Measurements from ENCODE around the gene HVCN1. TPM values are rescaled to one million over a fixed set of nuclear protein-coding genes. Genes with fewer than 3 reads are reported as not detected.
"Not testable (repeated sequence)": the region's sequence is repeated elsewhere in the genome, so short reads cannot be mapped to it uniquely, and the experiment has no call there.

HVCN1 gene
- total RNA-seq, 1 donor from 2014 or later, result 14.5 TPM

- intact Hi-C loops (cut with micrococcal nuclease), result no loop called here
Measured at GRCh38 chr12:110668480-110669192, 20.3 kb downstream of the HVCN1 start.

- intact Hi-C loops (cut with micrococcal nuclease), result no loop called here
Measured at GRCh38 chr12:110667671-110668070, 21.2 kb downstream of the HVCN1 start.

DNA sequence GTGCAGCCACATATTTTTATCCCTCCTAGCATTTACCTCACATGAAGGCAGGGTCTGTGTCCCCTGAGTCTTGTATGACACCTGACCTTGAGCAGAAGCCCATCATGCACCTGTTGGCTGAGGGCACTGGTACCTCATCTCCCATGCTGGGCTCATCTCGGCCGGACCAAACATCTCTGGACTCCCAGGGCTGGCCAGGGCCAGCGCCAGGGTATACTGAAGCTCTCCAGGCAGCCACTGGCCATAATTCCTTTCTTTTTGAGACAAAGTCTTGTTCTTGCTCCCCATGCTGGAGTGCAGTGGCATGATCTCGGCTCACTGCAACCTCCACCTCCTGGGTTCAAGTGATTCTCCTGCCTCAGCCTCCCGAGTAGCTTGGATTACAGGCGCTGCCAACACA is 22.0 kb downstream of the HVCN1 start:
- intact Hi-C loops (cut with micrococcal nuclease), result no loop called here

DNA sequence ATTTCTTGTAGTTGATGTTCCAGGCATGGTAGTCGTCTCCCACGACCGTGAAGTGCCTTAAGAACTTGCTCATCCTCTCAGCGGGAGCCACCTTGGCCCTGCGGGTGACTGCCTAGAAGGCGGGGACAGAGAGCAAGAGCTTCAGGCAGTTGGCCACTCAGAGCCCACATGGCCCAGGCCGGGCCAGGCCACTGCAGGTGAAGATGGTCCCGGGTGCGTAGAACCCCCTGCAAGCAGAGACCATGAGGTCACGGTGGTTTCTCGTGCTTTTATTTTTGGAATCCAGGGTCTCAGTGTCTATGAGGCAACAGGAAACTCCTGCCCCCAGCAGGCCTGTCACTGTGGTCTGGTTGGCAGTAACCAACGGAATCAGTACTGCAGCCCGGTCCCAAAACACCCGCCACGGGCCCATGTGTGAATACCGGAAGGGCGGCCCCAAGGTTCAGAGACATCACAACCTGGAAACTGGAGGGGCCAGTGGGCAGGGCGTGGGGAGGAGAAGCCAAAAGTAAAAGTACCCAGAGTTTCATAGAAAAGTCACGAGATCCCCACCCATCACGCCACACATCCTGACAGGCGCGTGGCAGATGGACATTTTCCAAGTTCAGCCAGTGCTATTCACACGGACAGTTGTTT is 27.5 kb downstream of the HVCN1 start:
- intact Hi-C loops (cut with micrococcal nuclease), result no loop called here

DNA sequence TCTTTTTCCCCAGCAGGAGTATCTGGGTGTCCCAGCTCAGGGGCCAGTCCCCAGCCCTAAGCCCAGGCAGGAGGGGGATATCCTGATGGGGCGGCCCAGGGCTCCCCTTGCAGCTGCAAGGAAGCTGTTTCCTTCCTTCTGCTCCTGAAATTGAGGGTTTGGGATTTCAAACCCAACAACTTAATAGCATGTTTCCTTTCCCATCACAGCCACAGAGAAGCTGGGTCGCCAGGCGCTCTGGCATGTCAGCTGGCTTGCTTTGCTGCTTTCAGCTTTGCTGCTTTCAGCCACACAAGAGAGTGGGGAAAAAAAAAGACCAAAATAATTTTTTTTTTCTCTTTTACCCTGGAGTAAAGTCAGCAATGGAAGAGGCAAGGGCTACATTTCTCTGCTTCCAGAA is 30.0 kb downstream of the HVCN1 start:
- intact Hi-C loops (cut with micrococcal nuclease), result no loop called here

- intact Hi-C loops (cut with micrococcal nuclease), result no loop called here
Measured at GRCh38 chr12:110658242-110658641, 30.7 kb downstream of the HVCN1 start.

DNA sequence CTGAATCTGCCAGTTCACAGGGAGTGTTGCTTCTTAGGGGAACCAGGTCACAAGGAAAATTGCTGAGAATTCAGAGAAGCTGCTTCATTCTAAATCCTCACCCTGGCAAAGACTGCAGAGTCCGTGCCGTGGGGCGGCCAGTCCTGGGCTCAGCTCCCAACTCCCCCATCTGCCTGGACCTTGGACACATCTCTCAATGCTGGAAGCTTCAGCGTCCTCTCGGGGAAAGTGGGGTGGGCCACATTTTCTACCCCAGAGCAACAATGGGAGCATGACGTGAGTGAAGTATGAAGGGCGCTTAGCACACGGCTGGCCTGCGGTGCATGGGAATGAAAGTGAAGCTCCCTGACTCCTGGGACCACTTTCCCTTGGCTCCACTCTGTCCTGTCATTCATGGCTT is 31.2 kb downstream of the HVCN1 start:
- intact Hi-C loops (cut with micrococcal nuclease), result no loop called here

DNA sequence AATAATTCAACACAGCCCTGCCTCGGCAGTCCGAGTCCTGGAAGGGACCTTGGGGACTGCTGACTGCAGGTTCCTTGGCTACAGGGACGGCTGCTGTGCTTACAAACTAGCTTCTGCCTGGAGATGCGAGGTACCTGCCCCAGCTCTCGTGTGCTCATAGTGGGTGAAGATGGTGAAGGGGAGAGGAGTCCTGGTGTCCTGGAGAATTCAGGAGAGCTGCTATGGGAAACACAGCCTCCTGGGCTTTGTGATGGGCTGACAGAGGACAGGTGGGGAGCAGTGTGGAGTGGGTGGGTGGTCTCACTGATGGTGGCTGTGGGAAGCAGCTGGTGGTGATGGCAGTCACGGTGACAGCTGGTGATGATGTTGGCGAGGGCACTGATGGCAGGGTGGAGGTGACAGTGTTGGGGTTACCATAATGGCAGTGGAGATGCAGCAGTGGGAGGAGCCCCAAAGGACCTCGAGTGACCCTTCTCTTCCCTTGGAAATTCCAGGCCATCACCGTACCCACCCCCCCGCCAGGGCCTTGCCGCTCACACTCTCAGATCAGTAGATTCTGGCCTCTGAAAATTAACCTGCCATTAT is 32.8 kb downstream of the HVCN1 start:
- intact Hi-C loops (cut with micrococcal nuclease), result no loop called here

DNA sequence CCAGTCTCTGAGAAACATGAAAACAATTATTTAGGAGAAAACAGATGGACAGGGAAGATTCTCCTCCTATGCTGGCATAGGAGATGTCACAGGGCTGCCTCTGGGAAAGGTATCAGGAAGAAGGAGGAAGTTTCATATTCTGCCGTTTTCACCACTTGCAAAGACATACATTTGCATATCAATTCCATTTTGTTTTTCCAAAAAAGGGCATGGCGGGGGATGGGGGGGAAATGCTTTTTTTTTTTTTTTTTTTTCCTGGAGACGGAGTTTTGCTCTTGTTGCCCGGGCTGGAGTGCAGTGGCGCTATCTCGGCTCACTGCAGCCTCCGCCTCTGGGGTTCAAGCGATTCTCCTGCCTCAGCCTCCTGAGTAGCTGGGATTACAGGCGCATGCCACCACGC is 34.7 kb downstream of the HVCN1 start:
- intact Hi-C loops (cut with micrococcal nuclease), result not testable (repeated sequence)

- intact Hi-C loops (cut with micrococcal nuclease), result no loop called here
Measured at GRCh38 chr12:110649341-110649847, 39.5 kb downstream of the HVCN1 start.

GRCh38 chr12:110647631-110648040 is 41.3 kb downstream of the HVCN1 start:
- intact Hi-C loops (cut with micrococcal nuclease), result no loop called here

- intact Hi-C loops (cut with micrococcal nuclease), result no loop called here
Measured at GRCh38 chr12:110641521-110641920, 47.4 kb downstream of the HVCN1 start.

DNA sequence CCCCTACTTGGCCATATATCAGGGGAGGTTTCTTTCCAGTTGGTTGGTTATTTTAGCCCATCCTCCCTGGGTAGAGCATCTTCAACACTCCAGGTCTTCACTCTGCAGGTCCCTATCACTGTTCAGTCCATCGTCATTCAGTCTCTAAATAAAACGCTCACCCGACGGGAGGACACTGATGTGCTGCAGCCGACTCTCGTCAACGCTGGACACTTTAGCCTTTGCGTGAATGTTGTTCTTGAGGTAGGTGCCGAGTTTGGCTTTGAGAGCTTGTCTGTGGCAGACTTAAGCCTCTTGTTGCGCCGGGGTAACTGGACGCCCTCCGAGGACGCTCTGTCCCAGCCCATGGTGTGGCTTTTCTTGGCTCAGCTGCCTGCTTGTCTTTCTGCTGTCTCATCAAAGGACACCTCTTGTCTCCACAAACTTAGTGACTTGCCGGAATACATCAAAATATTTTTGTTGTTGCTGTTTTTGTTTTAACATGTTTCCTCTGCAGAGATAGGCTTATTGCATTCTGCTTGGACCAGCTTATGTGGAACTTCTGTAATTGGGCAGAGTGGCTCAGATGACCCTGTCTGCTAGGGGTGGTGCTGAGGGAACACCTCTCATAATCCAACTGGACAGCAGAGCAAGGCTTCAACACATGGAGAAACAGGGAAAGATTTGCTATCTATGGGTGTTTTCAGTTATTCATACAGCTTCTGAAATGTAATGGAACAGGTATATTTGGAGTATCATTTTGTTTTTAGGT is 48.5 kb downstream of the HVCN1 start:
- intact Hi-C loops (cut with micrococcal nuclease), result no loop called here

- intact Hi-C loops (cut with micrococcal nuclease), result no loop called here
Measured at GRCh38 chr12:110639336-110640141, 49.4 kb downstream of the HVCN1 start.

GRCh38 chr12:110638796-110639195 is 50.1 kb downstream of the HVCN1 start:
- intact Hi-C loops (cut with micrococcal nuclease), result no loop called here

- intact Hi-C loops (cut with micrococcal nuclease), result no loop called here
Measured at GRCh38 chr12:110637869-110638441, 51.0 kb downstream of the HVCN1 start.

DNA sequence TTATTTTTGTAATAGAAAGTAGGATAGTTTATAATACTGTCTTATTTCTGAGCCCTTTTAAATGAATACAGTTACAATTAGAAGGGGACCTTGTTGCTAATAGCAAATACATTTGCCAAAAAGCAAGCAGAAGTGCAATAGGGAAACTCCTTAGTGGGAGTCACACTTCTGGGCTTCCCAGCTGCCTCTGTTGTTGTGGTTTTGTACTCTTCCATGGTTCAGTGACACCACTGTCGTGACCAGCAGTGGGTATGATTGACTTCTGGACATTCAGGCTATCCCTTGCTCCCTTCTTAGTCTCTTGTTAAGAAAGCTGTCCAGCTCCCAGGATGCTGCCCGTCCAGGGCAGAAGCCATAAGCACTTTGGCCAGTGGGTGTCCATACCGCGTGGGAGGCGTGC is 52.4 kb downstream of the HVCN1 start:
- intact Hi-C loops (cut with micrococcal nuclease), result no loop called here

DNA sequence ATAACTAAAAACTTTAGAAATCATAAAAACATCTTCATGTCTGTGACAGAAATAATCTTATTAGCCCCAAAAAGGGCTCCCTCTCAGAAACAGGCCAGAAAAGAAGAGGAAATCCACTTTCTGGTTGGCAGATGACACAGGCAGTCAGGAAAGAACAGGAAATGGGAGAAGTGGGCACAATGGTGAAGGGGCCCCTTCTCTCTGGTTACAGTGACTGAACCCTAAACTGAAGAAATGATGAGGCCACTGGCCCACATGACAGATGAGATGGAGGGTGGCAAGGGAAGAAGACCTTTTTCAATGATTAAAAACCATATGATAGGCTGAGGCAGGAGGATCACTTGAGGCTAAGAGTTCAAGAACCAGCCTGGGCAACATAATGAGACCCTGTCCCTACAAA is 53.9 kb downstream of the HVCN1 start:
- intact Hi-C loops (cut with micrococcal nuclease), result no loop called here

DNA sequence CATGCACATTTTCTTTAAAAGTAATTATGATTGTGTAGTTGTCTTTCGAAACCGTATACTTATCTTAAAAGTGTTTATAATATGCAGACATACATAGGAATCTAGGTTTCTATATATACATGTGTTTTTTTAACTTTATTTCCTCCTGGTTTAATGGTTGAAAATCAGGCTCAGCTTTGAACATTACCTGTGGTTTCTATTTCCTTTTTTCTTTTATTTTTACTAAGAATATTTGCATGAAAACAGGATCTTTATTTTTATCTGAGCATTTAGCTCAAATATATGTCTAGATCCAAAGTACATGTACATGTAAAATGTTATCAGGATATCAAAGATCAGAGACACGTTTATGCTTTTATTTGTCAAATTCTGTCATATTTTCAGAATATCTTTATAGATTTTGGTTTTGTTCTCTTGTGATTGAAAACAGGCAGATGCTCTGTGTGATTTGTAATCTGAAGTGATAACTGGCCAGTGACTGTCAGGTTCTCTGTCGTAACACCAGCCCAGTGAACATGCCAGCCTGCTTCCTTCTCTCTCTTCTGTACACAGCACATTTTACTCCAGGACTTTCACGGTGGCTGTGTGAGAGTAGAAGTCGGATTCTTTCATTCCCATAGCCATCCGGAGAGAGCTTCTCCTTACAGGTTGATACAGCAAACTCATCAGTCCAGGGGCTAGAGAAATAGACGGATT is 61.3 kb downstream of the HVCN1 start:
- intact Hi-C loops (cut with micrococcal nuclease), result no loop called here

DNA sequence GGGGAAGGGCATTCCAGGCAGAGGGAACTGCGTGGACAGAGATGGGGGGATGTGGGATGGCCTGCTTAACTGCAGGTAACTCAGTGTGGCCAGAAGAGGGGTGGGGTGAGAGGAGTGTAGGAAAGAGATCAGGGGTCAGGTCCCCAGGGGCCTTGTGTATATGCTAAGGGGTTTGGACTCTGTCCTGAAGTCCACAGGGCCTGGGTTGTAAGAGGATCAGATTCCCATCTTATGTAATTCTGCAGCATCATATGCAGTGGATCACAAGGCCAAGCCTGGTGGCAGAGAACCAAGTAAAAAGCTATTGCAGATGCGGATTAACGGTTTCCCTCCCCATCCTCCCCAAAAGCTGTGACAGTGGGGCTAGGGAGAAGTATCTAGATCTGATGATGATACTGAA is 66.3 kb downstream of the HVCN1 start:
- intact Hi-C loops (cut with micrococcal nuclease), result no loop called here

Measured in T-helper 2 cell treated with Interferon-gamma antibody and Interleukin-4, amounts not matched to agents 100 ng/mL and 5 ng/mL, for 36 hours (primary cell).